Dedifferentiated amniotic fluid mesenchymal stem cell (primary cell): Measurements from ENCODE around the gene ASAP2.

Source experiments
- DNase-seq: peaks from one replicate; pipeline ENCODE4 v3.0.0-alpha.2; 2016; ENCODE audit errors: extremely low spot score

Gene ASAP2

GRCh38 chr2:9401646-9402371, 195.2 kb downstream of the ASAP2 start:
- DNase-seq, result no peak

- no peak for DNase-seq
Observed at GRCh38 chr2:9403924-9404323, 197.3 kb downstream of the ASAP2 start.

GRCh38 chr2:9404451-9404850, 197.8 kb downstream of the ASAP2 start:
- DNase-seq, result no peak

DNA sequence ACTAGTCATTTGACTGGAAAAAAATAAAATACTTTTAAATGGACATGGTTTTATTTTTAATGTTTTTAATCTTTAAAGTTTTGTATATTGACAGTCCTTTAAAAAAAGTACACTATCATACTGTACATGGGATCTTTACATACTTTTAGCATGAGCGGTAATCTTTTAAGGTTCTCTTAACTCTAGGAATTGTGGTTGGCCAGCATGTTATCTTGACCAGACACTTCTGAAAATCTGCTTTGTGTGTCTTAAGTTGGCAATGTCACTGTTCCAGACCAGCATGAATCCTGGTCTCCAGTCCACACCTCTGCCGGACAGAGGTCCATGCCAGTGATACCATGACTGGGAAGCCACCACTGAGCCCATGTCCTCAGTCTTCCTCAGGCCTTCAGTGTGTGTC, 199.0 kb downstream of the ASAP2 start:
- no peak for DNase-seq

GRCh38 chr2:9406529-9407362, 200.1 kb downstream of the ASAP2 start:
- no peak for DNase-seq

DNA sequence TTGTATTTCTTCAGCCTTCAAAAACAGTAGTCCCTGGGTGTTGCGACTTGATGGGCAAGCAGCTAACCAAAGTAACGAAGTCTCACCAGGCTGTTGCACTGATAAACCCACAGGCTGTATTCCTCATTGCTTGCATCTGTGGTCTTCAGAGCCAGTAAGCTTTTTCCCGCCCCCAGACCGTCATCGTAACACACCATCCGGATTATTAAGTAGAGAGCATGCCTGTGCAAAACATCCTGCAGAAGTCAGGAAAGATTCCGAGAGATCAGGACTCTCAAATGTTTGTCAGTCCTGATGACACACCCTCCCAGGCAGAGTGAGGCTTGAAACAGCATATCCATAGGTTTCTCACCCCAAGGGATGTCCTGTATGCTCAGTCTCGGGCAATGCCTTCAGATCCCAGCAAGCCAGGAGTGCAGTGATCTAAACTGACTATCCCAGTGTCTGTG, 200.8 kb downstream of the ASAP2 start:
- DNase-seq, result no peak

DNA sequence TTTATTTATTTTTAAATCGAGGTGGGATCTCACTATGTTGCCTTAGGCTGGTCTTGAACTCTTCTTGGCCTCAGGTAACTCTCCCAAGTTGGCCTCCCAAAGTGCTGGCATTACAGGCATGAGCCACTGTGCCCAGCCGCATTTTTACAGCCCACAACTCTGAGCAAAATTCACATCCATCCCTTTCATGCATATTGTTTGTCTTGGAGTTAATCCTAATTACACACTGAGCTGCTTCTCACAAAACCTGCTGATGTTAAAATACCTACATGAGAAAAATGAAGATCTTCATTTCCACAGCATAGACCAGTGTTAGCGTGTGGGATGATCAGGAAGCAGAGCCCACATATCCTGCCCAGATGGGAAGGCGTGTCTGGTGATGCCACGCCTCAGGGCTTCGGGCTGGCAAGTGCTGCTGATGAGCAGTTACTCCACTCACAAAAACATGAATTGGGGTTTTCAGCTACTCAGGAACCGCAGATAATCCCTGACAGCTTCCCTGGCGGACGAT, 202.1 kb downstream of the ASAP2 start:
- DNase-seq, result no peak

DNA sequence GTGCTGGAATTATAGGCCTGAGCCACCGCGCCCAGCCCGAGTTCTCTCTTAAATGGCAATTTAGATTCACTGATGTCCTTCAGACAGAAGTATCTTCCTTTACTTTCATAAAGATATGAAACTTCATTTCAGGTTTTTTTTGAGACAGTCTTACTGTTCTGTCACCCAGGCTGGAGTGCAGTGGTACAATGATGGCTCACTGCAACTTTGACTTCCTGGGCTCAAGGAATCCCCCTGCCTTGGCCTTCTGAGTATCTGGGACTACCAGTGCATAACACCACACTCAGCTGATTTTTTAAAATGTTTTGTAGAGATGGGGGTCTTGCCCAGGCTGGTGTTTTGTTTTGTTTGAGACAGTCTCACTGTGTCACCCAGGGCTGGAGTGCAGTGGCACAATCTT, 203.5 kb downstream of the ASAP2 start:
- DNase-seq, result no peak

DNA sequence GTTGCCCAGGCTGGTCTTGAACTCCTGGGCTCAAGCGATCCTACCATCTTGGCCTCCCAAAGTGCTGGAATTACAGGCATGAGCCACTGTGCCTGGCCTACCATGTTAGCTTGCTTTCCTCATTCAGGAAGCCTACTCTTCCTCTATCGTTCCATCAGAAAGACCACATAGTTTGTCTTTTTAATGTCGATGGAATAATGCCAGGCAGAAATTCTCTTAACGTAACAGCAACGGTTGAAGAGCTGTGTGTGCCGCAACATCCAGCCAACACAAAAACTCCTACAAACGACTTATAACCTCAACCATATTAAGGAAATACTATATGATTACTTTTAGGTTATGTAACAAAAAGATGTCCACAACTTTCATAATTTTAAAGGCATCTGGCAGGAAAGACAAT, 206.2 kb downstream of the ASAP2 start:
- DNase-seq, result no peak

- DNase-seq, result no peak
Observed at GRCh38 chr2:9415516-9416169, 209.0 kb downstream of the ASAP2 start.

GRCh38 chr2:9416267-9416961, 209.8 kb downstream of the ASAP2 start:
- DNase-seq, result no peak

DNA sequence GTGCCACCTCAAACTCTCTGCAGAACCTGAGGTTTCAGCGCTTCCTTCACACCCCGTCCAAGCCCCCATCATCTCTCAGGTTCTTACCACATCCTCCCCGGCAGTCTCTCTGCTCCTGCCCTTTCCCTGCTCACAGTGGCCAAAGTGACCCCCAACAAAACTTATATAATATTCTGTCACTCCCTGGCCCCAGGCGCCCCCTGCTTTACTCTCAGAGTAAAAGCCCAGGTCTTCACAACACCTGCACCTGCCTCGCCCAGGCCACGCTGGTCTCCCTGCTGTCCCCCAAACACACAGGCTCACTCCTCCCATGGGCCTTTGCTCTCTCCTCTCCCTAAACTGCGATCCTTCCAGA, 210.3 kb downstream of the ASAP2 start:
- DNase-seq, result no peak

DNA sequence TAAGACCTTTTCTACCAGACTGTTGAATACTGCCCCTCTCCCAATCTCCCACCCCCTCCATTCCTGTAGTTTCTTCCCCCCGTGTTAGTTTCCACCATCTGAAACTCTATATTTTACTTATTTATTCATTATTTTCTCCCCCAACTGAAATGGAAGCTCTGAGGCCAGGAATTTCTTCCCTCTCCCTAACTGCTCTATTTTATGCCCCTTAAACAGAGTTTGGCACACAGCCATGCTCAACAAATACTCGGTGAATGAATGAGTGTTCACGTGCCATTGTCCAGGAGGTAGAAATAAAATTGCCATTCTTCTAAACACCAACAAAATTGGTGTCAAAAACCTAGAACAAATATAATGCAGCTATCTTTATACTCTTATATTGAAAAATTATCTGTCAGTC, 211.1 kb downstream of the ASAP2 start:
- no peak for DNase-seq

DNA sequence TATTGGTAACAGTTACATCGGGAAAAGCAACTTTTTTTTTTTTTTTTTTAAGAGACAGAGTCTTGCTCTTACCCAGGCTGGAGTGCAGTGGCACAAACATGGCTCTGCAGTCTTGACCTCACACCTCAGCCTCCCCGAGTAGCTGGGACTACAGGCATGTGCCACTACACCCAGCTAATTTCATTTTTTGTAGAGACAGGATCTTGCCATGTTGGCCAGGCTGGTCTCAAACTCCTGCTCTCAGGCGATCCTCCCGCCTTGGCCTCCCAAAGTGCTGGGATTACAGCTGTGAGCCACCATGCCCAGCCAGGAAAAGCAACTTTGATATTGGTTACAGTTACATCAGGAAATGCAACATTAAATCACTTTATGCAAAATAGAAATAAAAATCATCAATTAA, 212.1 kb downstream of the ASAP2 start:
- no peak for DNase-seq

- no peak for DNase-seq
Observed at GRCh38 chr2:9419541-9419940, 212.9 kb downstream of the ASAP2 start.

- no peak for DNase-seq
Observed at GRCh38 chr2:9420495-9420894, 213.9 kb downstream of the ASAP2 start.

GRCh38 chr2:9422321-9423099, 215.9 kb downstream of the ASAP2 start:
- DNase-seq, result no peak

DNA sequence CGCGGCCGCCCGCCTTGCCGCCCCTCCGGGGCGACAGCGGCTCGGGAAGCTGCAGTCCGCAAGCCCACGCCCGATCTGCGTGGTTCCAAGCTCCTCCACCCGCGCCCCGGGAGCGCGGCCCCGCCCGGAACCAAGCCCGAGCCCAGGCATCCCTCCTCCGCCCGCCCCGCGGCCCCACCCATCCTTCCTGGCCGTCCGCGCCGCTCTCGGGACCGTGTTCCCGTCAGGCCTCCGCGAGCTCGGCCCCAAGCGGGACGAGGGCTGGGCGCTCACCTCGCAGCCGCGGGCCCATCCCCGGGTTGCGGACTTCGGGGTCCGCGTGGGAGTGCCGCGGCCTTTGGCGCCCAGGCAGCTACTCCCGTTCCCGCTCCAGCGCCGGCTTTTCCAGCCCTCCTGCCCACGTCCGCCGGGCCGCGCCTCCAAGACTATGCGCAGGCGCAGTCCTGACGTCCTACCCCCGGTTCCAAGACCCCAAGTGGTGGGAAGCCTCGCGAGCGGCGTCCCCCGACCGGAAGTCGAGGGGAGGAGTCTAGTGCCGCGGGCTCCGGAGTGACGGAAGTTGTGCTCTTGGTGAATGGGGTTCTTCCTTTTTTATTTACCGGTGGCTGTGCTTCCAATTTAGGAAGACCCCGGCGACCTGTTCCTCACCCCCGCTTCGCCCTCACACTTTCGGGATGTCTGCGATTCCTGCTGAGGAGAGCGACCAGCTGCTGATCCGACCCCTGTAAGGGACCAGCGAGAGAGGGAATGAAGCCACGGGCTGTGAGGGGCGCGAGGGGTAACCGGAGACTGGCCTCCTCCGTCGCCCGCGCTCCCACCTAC, 216.7 kb downstream of the ASAP2 start, which contains the start of the genes CPSF3 and ITGB1BP1:
CPSF3 (plus strand) TSS at position 555 of the 822 bp plus-strand sequence; CDS start at position 675, 120 bp downstream.
ITGB1BP1 (minus strand) TSS at position 429 of the 822 bp plus-strand sequence. CDS start 4,831 bp downstream, outside the sequence.
- DNase-seq, result peak; percentile 98

DNA sequence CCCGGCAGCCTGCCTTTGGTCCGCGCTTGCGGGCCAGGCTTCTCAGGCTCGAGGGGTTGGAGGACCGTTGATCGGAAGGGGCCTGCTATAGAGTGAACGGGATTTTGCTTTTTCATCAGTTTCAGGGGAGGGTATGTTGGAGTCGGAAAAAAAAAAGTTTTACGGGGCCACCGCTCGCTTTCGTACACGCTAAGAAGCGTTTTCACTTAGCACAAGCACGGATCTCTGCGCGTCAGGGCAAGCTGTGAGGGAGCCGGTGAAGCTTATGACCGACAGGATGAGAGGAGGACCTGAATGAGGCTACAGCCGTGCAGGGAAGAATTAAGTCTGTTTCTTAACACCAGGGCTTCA, 217.3 kb downstream of the ASAP2 start:
- no peak for DNase-seq
